K562 (cell line): ENCODE measurements around the gene ATRX.

Experiments
- CTCF ChIP-seq, 3 experiments: IDR thresholded peaks in 2 of 3; conservative IDR thresholded peaks in 1 of 3; 2 replicates each; pipeline ENCODE4 v1.5.1; 2011 to 2012; ENCODE audit warnings: low read length in 3 of 3, mild to moderate bottlenecking in 3 of 3, control low read depth in 2 of 3, improper control_type of control experiment in 1 of 3, inconsistent platforms in 1 of 3, low read depth in 1 of 3, mixed read lengths in 1 of 3, moderate library complexity in 1 of 3; ENCODE audit not compliant: insufficient read depth in 2 of 3
- ETS1 ChIP-seq: conservative IDR thresholded peaks from 2 replicates; pipeline ENCODE4 v1.6.1; 2011; ENCODE audit warnings: low read depth, mild to moderate bottlenecking, low read length; ENCODE audit not compliant: control insufficient read depth
- KDM4B ChIP-seq, 2 experiments: fragments of 450-650 bp in 1 of 2; sonication (generic) in 1 of 2; IDR thresholded peaks; 2 replicates each; pipeline ENCODE4 v1.6.1; 2016 to 2017; ENCODE audit warnings: borderline replicate concordance in 2 of 2, antibody characterized with exemption in 1 of 2, low read depth in 1 of 2, mild to moderate bottlenecking in 1 of 2
- KLF10 ChIP-seq: fragments of 250-450 bp; sonication (Bioruptor Pico); IDR thresholded peaks from 2 replicates; pipeline ENCODE4 v1.6.1; 2021; ENCODE audit warnings: matching md5 sums
- MAFF ChIP-seq: IDR thresholded peaks from 2 replicates; pipeline ENCODE4 v1.6.1; 2012; ENCODE audit warnings: low read length, improper control_type of control experiment
- MYC ChIP-seq, 2 experiments: fragments of 250-450 bp in 1 of 2; sonication (Bioruptor Pico) in 1 of 2; IDR thresholded peaks; 2 replicates each; pipeline versions ENCODE4 v1.5.1 to v1.6.1; 2012 to 2021; ENCODE audit warnings: low read depth in 2 of 2, borderline replicate concordance in 1 of 2, improper control_type of control experiment in 1 of 2, low read length in 1 of 2, mild to moderate bottlenecking in 1 of 2, moderate library complexity in 1 of 2
- PCBP2 ChIP-seq: fragments of 200-400 bp; formaldehyde crosslinking; IDR thresholded peaks from 2 replicates; pipeline ENCODE4 v1.6.1; 2018; ENCODE audit warnings: low read length, low read depth, mild to moderate bottlenecking, moderate library complexity; ENCODE audit not compliant: poor library complexity, severe bottlenecking
- PHF8 ChIP-seq: fragments of 200-600 bp; sonication (generic); IDR thresholded peaks from 2 replicates; pipeline ENCODE4 v1.6.1; 2012; ENCODE audit warnings: mixed run types, mild to moderate bottlenecking, inconsistent platforms, low read length, moderate library complexity, borderline replicate concordance
- SP1 ChIP-seq: sonication (generic); formaldehyde crosslinking; IDR thresholded peaks from 2 replicates; pipeline ENCODE4 v1.8.1; 2022; ENCODE audit warnings: mild to moderate bottlenecking, missing genetic modification reagents
- SRSF1 ChIP-seq: fragments of 200-400 bp; formaldehyde crosslinking; IDR thresholded peaks from 2 replicates; pipeline ENCODE4 v1.6.1; 2017; ENCODE audit warnings: mild to moderate bottlenecking, low read depth, low read length, moderate library complexity
- ZBTB43 ChIP-seq: sonication (generic); formaldehyde crosslinking; IDR thresholded peaks from 2 replicates; pipeline ENCODE4 v1.8.0; 2023; ENCODE audit warnings: mild to moderate bottlenecking, missing genetic modification reagents
- ZNF444 ChIP-seq: fragments of 250-450 bp; sonication (Bioruptor Pico); IDR thresholded peaks from 2 replicates; pipeline ENCODE4 v1.4.0; 2020; ENCODE audit warnings: mild to moderate bottlenecking, moderate library complexity
- ZNF766 ChIP-seq: fragments of 200-800 bp; sonication (Bioruptor generic); conservative IDR thresholded peaks from 2 replicates; pipeline ENCODE4 v1.6.1; 2016; ENCODE audit warnings: missing genetic modification characterization, missing compliant biosample characterization

- TF ChIP-seq MYC (IDR thresholded peaks at IDR 0.05; ENCODE audit: low read depth, low read length): no peak
- TF ChIP-seq MYC (CRISPR knock-in tag; IDR thresholded peaks at IDR 0.05; ENCODE audit: borderline replicate concordance, low read depth): no peak
- TF ChIP-seq KLF10: no peak
- no peak for TF ChIP-seq KDM4B (IDR thresholded peaks at IDR 0.05; ENCODE audit: borderline replicate concordance in 2 of 2, low read depth in 1 of 2)
- TF ChIP-seq MAFF: no peak
- no peak for TF ChIP-seq CTCF (IDR thresholded peaks at IDR 0.05 in 2 of 3, conservative IDR thresholded peaks at IDR 0.05 in 1 of 3; ENCODE audit: insufficient read depth in 2 of 3, low read depth in 1 of 3, low read length in 3 of 3)
- TF ChIP-seq PHF8: no peak
- TF ChIP-seq ZNF444 (CRISPR knock-in tag): no peak
- TF ChIP-seq SRSF1: no peak
- TF ChIP-seq PCBP2: no peak
- TF ChIP-seq ZNF766 (CRISPR knock-in tag): no peak
- TF ChIP-seq ZBTB43: no peak
- no peak for TF ChIP-seq SP1 (CRISPR knock-in tag)
- TF ChIP-seq ETS1: no peak
Observed at GRCh38 chrX:77742788-77743476, 43.1 kb downstream of the ATRX start.
